ENCODE measurements around the gene STEAP1B.

Gene STEAP1B

DNA sequence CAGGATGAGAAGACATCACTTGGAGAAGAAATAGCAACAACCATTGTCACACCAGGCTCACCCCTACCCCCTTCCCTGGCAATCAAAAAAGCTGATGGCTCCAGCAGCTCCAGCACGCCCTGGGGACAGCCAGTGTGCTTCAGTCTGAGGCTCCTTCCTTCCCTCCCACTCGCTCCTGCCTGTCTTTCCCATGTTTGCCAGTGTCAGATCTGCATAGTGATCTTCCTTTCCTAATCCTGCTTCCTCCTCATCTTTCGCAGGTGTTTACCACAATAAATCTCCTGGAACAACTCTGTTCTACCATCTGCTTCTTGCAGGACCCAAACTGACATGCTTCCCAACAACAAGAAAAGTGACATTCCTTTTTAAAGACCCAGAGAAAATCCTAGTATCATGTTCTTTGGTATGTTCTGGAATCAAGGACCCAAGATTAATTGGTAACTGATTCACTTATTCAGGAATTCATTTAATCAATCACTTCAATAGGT, 57.1 kb downstream of the STEAP1B start:
- Histone ChIP-seq H3K79me2 (ENCODE audit: control insufficient read depth, insufficient read depth, low read length, poor library complexity) (no peaks in the 10 kb centered on the region), H3K4ac (ENCODE audit: low read depth, low read length) (no peak overlapping the region), H3K18ac (ENCODE audit: low read length) (no peak overlapping the region), H3K23ac (ENCODE audit: low read length) (no peak overlapping the region), H4K91ac (ENCODE audit: low read depth, low read length) (no peak overlapping the region), H2BK12ac (ENCODE audit: low read length) (no peak overlapping the region), H3K4me2 (ENCODE audit: low read length) (no peak overlapping the region), H3K27me3 (ENCODE audit: insufficient read depth, low read length) (no peaks in the 10 kb centered on the region), H3K4me3 (ENCODE audit: low read depth, low read length) (no peak overlapping the region), H2AFZ (ENCODE audit: insufficient read depth, low read length, poor library complexity) (no peak overlapping the region), H3K9ac (ENCODE audit: low read length) (no peak overlapping the region), H2BK120ac (ENCODE audit: insufficient read depth, low read length, poor library complexity) (no peak overlapping the region), H3K36me3 (ENCODE audit: control insufficient read depth in 1 of 2, insufficient read depth in 2 of 2, low read length in 2 of 2) (no peaks in the 10 kb centered on the region), H3K9me3 (ENCODE audit: insufficient read depth, low read depth, low read length) (no peaks in the 10 kb centered on the region), H3K14ac (ENCODE audit: low read length) (no peak overlapping the region), H2BK5ac (ENCODE audit: low read depth, low read length, poor library complexity) (no peak overlapping the region), H4K12ac (ENCODE audit: low read depth, low read length) (no peak overlapping the region), H3K79me1 (ENCODE audit: low read length) (no peaks in the 10 kb centered on the region), H3K27ac (ENCODE audit: low read depth, low read length) (no peak overlapping the region), H4K8ac (ENCODE audit: low read depth, low read length) (no peak overlapping the region), H2AK5ac (ENCODE audit: low read length) (no peak overlapping the region), H3K4me1 (ENCODE audit: control insufficient read depth in 1 of 2, insufficient read depth in 2 of 2, low read length in 2 of 2) (peaks cover 9 to 11% of the 10 kb centered on the region in 2 experiments)
- WGBS (ENCODE audit: extremely low coverage, insufficient coverage, insufficient read length), result no CpG with 5 or more reads among the region's 3 CpGs
- DNase-seq, result no peak

GRCh38 chr7:22442187-22442881, 57.7 kb downstream of the STEAP1B start:
- H3K9ac ChIP-seq (ENCODE audit: low read length), result no peak overlapping the region
- H3K79me2 ChIP-seq (ENCODE audit: control insufficient read depth, insufficient read depth, low read length, poor library complexity), result no peaks in the 10 kb centered on the region
- no peak overlapping the region for H2AK5ac ChIP-seq (ENCODE audit: low read length)
- H3K18ac ChIP-seq (ENCODE audit: low read length), result no peak overlapping the region
- H3K36me3 ChIP-seq (ENCODE audit: control insufficient read depth in 1 of 2, insufficient read depth in 2 of 2, low read length in 2 of 2), result no peaks in the 10 kb centered on the region
- no peak overlapping the region for H2AFZ ChIP-seq (ENCODE audit: insufficient read depth, low read length, poor library complexity)
- no peaks in the 10 kb centered on the region for H3K9me3 ChIP-seq (ENCODE audit: insufficient read depth, low read depth, low read length)
- H3K14ac ChIP-seq (ENCODE audit: low read length), result no peak overlapping the region
- no peak overlapping the region for H3K27ac ChIP-seq (ENCODE audit: low read depth, low read length)
- no peak overlapping the region for H2BK120ac ChIP-seq (ENCODE audit: insufficient read depth, low read length, poor library complexity)
- H2BK5ac ChIP-seq (ENCODE audit: low read depth, low read length, poor library complexity), result no peak overlapping the region
- no peak overlapping the region for H4K12ac ChIP-seq (ENCODE audit: low read depth, low read length)
- H3K4me1 ChIP-seq (ENCODE audit: control insufficient read depth in 1 of 2, insufficient read depth in 2 of 2, low read length in 2 of 2), result peaks cover 9 to 11% of the 10 kb centered on the region in 2 experiments
- no peaks in the 10 kb centered on the region for H3K79me1 ChIP-seq (ENCODE audit: low read length)
- no peak overlapping the region for H3K4ac ChIP-seq (ENCODE audit: low read depth, low read length)
- H4K8ac ChIP-seq (ENCODE audit: low read depth, low read length), result no peak overlapping the region
- H3K27me3 ChIP-seq (ENCODE audit: insufficient read depth, low read length), result no peaks in the 10 kb centered on the region
- DNase-seq, result no peak
- H3K4me2 ChIP-seq (ENCODE audit: low read length), result no peak overlapping the region
- H3K4me3 ChIP-seq (ENCODE audit: low read depth, low read length), result no peak overlapping the region
- no CpG with 5 or more reads among the region's 8 CpGs for WGBS (ENCODE audit: extremely low coverage, insufficient coverage, insufficient read length)
- no peak overlapping the region for H2BK12ac ChIP-seq (ENCODE audit: low read length)
- H4K91ac ChIP-seq (ENCODE audit: low read depth, low read length), result no peak overlapping the region
- peak overlapping the region; percentile 43 for H3K23ac ChIP-seq (ENCODE audit: low read length)

- Histone ChIP-seq H3K18ac (ENCODE audit: low read length) (no peak overlapping the region), H2BK120ac (ENCODE audit: insufficient read depth, low read length, poor library complexity) (no peak overlapping the region), H4K12ac (ENCODE audit: low read depth, low read length) (no peak overlapping the region), H3K27ac (ENCODE audit: low read depth, low read length) (no peak overlapping the region), H3K27me3 (ENCODE audit: insufficient read depth, low read length) (no peaks in the 10 kb centered on the region), H2BK12ac (ENCODE audit: low read length) (no peak overlapping the region), H3K79me2 (ENCODE audit: control insufficient read depth, insufficient read depth, low read length, poor library complexity) (no peaks in the 10 kb centered on the region), H4K91ac (ENCODE audit: low read depth, low read length) (no peak overlapping the region), H3K14ac (ENCODE audit: low read length) (no peak overlapping the region), H2BK5ac (ENCODE audit: low read depth, low read length, poor library complexity) (no peak overlapping the region), H3K4me1 (ENCODE audit: control insufficient read depth in 1 of 2, insufficient read depth in 2 of 2, low read length in 2 of 2) (peaks cover 9 to 11% of the 10 kb centered on the region in 2 experiments), H3K23ac (ENCODE audit: low read length) (no peak overlapping the region), H3K9ac (ENCODE audit: low read length) (no peak overlapping the region), H3K9me3 (ENCODE audit: insufficient read depth, low read depth, low read length) (no peaks in the 10 kb centered on the region), H3K4me2 (ENCODE audit: low read length) (no peak overlapping the region), H3K4ac (ENCODE audit: low read depth, low read length) (no peak overlapping the region), H2AK5ac (ENCODE audit: low read length) (no peak overlapping the region), H3K4me3 (ENCODE audit: low read depth, low read length) (no peak overlapping the region), H2AFZ (ENCODE audit: insufficient read depth, low read length, poor library complexity) (no peak overlapping the region), H4K8ac (ENCODE audit: low read depth, low read length) (no peak overlapping the region), H3K36me3 (ENCODE audit: control insufficient read depth in 1 of 2, insufficient read depth in 2 of 2, low read length in 2 of 2) (no peaks in the 10 kb centered on the region), H3K79me1 (ENCODE audit: low read length) (no peaks in the 10 kb centered on the region)
- DNase-seq, result no peak
- WGBS (ENCODE audit: extremely low coverage, insufficient coverage, insufficient read length), result no CpG with 5 or more reads among the region's 3 CpGs
Measured at GRCh38 chr7:22441157-22441556, 58.8 kb downstream of the STEAP1B start.

DNA sequence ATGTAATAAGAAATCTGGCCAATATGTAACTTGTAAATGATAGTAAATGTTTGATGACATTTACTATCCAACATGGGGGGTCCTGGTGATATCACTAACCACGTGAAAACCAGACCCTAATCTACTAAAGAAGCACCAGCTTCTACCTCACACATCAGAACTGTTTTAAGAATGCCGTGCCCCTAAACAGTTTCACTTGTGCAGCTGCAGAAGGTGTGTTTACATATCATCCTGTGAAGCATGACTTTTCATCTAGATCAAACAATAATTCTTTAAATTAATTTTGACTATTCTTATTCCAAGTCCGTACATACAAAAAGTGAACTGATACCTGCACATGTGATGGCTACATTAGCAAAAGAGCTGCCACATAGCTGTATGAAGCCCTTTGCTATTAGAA, 61.0 kb downstream of the STEAP1B start:
- Histone ChIP-seq H2BK5ac (ENCODE audit: low read depth, low read length, poor library complexity) (no peak overlapping the region), H3K23ac (ENCODE audit: low read length) (no peak overlapping the region), H3K79me2 (ENCODE audit: control insufficient read depth, insufficient read depth, low read length, poor library complexity) (no peaks in the 10 kb centered on the region), H4K8ac (ENCODE audit: low read depth, low read length) (no peak overlapping the region), H3K18ac (ENCODE audit: low read length) (no peak overlapping the region), H2AK5ac (ENCODE audit: low read length) (no peak overlapping the region), H3K9me3 (ENCODE audit: insufficient read depth, low read depth, low read length) (no peaks in the 10 kb centered on the region), H3K27me3 (ENCODE audit: insufficient read depth, low read length) (no peaks in the 10 kb centered on the region), H3K9ac (ENCODE audit: low read length) (no peak overlapping the region), H3K4ac (ENCODE audit: low read depth, low read length) (no peak overlapping the region), H3K27ac (ENCODE audit: low read depth, low read length) (no peak overlapping the region), H3K79me1 (ENCODE audit: low read length) (no peaks in the 10 kb centered on the region), H2BK120ac (ENCODE audit: insufficient read depth, low read length, poor library complexity) (no peak overlapping the region), H3K4me2 (ENCODE audit: low read length) (no peak overlapping the region), H4K12ac (ENCODE audit: low read depth, low read length) (no peak overlapping the region), H3K36me3 (ENCODE audit: control insufficient read depth in 1 of 2, insufficient read depth in 2 of 2, low read length in 2 of 2) (no peaks in the 10 kb centered on the region), H3K4me3 (ENCODE audit: low read depth, low read length) (no peak overlapping the region), H3K14ac (ENCODE audit: low read length) (no peak overlapping the region), H3K4me1 (ENCODE audit: control insufficient read depth in 1 of 2, insufficient read depth in 2 of 2, low read length in 2 of 2) (peaks cover 10 to 13% of the 10 kb centered on the region in 2 experiments), H2AFZ (ENCODE audit: insufficient read depth, low read length, poor library complexity) (no peak overlapping the region), H4K91ac (ENCODE audit: low read depth, low read length) (no peak overlapping the region), H2BK12ac (ENCODE audit: low read length) (no peak overlapping the region)
- WGBS (ENCODE audit: extremely low coverage, insufficient coverage, insufficient read length), result no CpG with 5 or more reads among the region's 3 CpGs
- DNase-seq, result no peak
